Liver (tissue), 3 donors: ENCODE results near the gene AMPD1.

Source experiments
- ATF3 ChIP-seq: IDR thresholded peaks from 2 replicates; pipeline ENCODE4 v1.6.1; 2016; ENCODE audit warnings: antibody characterized with exemption
- CTCF ChIP-seq: fragments of 150-350 bp; IDR thresholded peaks from 2 replicates; pipeline ENCODE4 v1.5.1; 2017; ENCODE audit warnings: improper control_type of control experiment, low read depth, low read length; ENCODE audit not compliant: missing input control
- GABPA ChIP-seq, 2 donors: IDR thresholded peaks in 1 of 2; conservative IDR thresholded peaks in 1 of 2; 2 replicates each; pipeline ENCODE4 v1.6.1; 2016; ENCODE audit warnings: antibody characterized with exemption in 2 of 2, mild to moderate bottlenecking in 1 of 2, moderate library complexity in 1 of 2
- HNF4A ChIP-seq, 2 donors: conservative IDR thresholded peaks; 2 replicates each; pipeline ENCODE4 v1.6.1; 2016; ENCODE audit warnings: antibody characterized with exemption in 2 of 2, mild to moderate bottlenecking in 2 of 2
- NR2F2 ChIP-seq: IDR thresholded peaks from 2 replicates; pipeline ENCODE4 v1.6.1; 2016; ENCODE audit warnings: antibody characterized with exemption
- RAD21 ChIP-seq, 2 donors: IDR thresholded peaks; 2 replicates each; pipeline ENCODE4 v1.6.1; 2016; ENCODE audit warnings: antibody characterized with exemption in 2 of 2, mild to moderate bottlenecking in 2 of 2
- SP1 ChIP-seq: IDR thresholded peaks from 2 replicates; pipeline ENCODE4 v1.6.1; 2018; ENCODE audit warnings: antibody characterized with exemption, mild to moderate bottlenecking
- TAF1 ChIP-seq: conservative IDR thresholded peaks from 2 replicates; pipeline ENCODE4 v1.6.1; 2016; ENCODE audit warnings: antibody characterized with exemption, mild to moderate bottlenecking
- TF ChIP-seq, protein P1 (sequence below): IDR thresholded peaks from 2 replicates; pipeline ENCODE4 v1.6.1; 2016; ENCODE audit warnings: antibody characterized with exemption
- TF ChIP-seq, protein P2 (sequence below): IDR thresholded peaks from 2 replicates; pipeline ENCODE4 v1.6.1; 2016; ENCODE audit warnings: antibody characterized with exemption, mild to moderate bottlenecking
- donor health status: healthy.
- donor health status: healthy.

- TF ChIP-seq CTCF (no peak), NR2F2 (no peak), RAD21 (IDR thresholded peaks at IDR 0.05) (no peak), GABPA (IDR thresholded peaks at IDR 0.05 in 1 of 2, conservative IDR thresholded peaks at IDR 0.05 in 1 of 2) (no peak), ATF3 (no peak), HNF4A (conservative IDR thresholded peaks at IDR 0.05) (no peak), SP1 (no peak), TAF1 (no peak)
- TF ChIP-seq, protein P1, sequence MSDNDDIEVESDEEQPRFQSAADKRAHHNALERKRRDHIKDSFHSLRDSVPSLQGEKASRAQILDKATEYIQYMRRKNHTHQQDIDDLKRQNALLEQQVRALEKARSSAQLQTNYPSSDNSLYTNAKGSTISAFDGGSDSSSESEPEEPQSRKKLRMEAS = no peak
- TF ChIP-seq, protein P2, sequence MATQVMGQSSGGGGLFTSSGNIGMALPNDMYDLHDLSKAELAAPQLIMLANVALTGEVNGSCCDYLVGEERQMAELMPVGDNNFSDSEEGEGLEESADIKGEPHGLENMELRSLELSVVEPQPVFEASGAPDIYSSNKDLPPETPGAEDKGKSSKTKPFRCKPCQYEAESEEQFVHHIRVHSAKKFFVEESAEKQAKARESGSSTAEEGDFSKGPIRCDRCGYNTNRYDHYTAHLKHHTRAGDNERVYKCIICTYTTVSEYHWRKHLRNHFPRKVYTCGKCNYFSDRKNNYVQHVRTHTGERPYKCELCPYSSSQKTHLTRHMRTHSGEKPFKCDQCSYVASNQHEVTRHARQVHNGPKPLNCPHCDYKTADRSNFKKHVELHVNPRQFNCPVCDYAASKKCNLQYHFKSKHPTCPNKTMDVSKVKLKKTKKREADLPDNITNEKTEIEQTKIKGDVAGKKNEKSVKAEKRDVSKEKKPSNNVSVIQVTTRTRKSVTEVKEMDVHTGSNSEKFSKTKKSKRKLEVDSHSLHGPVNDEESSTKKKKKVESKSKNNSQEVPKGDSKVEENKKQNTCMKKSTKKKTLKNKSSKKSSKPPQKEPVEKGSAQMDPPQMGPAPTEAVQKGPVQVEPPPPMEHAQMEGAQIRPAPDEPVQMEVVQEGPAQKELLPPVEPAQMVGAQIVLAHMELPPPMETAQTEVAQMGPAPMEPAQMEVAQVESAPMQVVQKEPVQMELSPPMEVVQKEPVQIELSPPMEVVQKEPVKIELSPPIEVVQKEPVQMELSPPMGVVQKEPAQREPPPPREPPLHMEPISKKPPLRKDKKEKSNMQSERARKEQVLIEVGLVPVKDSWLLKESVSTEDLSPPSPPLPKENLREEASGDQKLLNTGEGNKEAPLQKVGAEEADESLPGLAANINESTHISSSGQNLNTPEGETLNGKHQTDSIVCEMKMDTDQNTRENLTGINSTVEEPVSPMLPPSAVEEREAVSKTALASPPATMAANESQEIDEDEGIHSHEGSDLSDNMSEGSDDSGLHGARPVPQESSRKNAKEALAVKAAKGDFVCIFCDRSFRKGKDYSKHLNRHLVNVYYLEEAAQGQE = no peak
Observed at GRCh38 chr1:114703242-114703641, 7.9 kb upstream of the AMPD1 start.
